Fibroblast of villous mesenchyme (primary cell): Measurements from ENCODE around the gene TMEM121B. TPM values are rescaled to one million over a fixed set of nuclear protein-coding genes. Genes with fewer than 3 reads are reported as not detected.
A peak's percentile ranks its signal among the peaks of the same experiment; 100 is the strongest.

Experiments
- DNase-seq: peaks from one replicate; pipeline ENCODE4 v3.0.0-alpha.2; 2010; ENCODE audit warnings: low read depth
- H3K4me3 ChIP-seq: 2 replicates; pipeline ENCODE4 v1.5.1; 2011; ENCODE audit warnings: low read depth, mild to moderate bottlenecking, low read length
- CTCF ChIP-seq: IDR thresholded peaks from 2 replicates; pipeline ENCODE4 v1.5.1; 2012; ENCODE audit warnings: low read depth, mild to moderate bottlenecking, low read length; ENCODE audit not compliant: insufficient read depth
- total RNA-seq: library from RNA; depleted of rRNA; stranded (reverse); fragments of >200 nt; gene quantifications from 2 replicates; pipeline ENCODE4 v1.2.3, GENCODE V29; 2012

TMEM121B gene
- total RNA-seq, 1 donor = under 0.01 TPM

DNA sequence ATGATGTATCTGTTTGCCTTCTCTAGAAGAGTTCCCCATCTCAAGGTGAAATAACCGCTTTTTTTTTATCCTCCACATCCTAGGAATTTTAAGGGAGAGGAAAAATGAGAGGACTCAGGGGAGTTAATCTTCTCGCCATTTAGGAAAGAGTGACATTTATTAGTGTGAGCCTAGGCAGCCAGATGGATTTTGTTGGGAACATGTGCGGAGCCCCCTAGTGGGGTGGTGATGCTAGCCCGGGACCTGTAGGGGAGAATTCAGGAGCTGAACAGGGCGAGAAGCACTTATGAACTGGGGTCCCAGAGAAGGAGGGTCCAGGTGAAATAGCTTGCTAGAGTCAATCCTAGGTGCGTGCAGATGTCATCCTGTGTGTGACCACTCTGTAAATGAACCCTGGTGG, 25.6 kb downstream of the TMEM121B start:
- no peak overlapping the region for H3K4me3 ChIP-seq
- peak; percentile 50 for TF ChIP-seq CTCF
- DNase-seq = no peak

GRCh38 chr22:17093081-17093480, 28.1 kb downstream of the TMEM121B start:
- DNase-seq = no peak
- no peak overlapping the region for H3K4me3 ChIP-seq
- TF ChIP-seq CTCF = no peak

DNA sequence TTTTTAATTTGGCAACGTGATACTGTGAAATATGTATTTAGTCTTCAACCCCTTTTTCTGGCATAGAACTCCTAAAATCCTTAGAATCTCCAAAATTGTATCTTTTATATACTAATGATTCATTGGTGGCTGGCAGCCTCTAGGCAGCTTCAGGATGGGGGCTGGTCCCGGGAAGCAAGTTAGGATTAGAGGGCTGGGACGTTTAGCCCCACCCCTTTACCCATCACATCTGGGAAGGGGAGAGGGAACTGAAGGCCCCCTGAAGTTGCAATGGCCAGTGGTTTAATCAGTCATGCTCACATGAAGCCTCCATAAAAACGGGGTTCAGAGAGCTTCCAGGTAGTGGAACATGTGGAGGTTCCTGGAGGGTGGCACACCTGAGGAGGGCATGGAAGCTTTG, 29.3 kb downstream of the TMEM121B start:
- TF ChIP-seq CTCF = no peak
- H3K4me3 ChIP-seq = no peak overlapping the region
- no peak for DNase-seq

DNA sequence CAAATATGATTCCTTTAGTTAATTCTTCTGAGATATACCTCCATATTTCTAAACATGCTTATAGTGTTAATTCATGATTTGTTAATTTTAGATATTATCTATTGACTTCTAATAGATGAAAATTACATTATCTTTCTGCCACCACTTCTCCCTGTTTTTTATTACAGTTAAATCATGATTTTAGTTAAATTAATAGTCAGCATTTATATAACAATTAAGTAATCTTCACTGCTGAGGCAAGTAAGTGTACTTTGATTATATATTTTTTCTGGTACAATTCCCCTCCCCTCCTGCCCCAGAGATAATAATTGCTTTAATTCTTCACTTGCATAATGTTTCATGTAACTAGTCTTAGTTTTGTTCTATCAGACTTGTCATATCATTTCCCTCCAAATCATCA, 30.6 kb downstream of the TMEM121B start:
- TF ChIP-seq CTCF = no peak
- no peak overlapping the region for H3K4me3 ChIP-seq
- no peak for DNase-seq

GRCh38 chr22:17087498-17088131, 33.5 kb downstream of the TMEM121B start:
- H3K4me3 ChIP-seq = no peak overlapping the region

GRCh38 chr22:17086788-17087497, 34.2 kb downstream of the TMEM121B start:
- TF ChIP-seq CTCF = no peak
- no peak for DNase-seq
- H3K4me3 ChIP-seq = no peak overlapping the region

More at GRCh38 chr22:17087498-17088131, 33.5 kb downstream of the TMEM121B start:
- DNase-seq = peak; percentile 86
- TF ChIP-seq CTCF = no peak
